ENCODE measurements around the gene DHTKD1.

DNA sequence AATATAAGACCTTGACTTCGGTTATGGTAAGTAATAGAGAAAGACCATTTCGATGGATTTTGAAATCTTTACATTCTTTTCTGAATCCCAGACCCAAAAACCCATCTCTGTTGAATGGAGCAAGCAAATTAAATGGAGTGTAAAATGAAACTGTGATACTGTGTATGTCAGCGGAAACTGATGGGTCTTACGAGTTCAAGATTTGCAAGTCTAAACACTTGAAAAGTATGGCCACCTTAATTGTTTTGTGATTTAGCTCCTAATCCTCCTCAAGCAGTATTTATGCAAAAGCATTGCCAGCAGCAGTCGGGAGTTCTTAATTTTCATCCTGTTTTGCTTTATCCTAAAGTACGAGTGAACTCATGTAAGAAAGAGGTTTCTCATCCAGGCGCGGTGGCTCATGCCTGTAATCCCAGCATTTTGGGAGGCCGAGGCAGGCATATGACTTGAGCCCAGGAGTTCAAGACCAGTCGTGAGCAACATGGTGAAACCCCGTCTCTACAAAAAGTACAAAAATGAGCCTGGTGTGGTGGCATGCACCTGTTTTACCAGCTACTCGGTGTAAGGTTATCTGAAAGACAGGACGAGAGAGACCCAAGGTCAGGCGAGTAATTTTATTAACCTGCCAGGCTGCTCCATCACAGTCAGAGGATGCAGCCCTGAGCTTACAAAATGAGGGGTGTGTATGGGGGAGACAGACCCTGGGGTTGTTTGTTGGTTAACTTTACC is 5.8 kb upstream of the DHTKD1 start:
- no peak for TF ChIP-seq POLR2A (IDR thresholded peaks at IDR 0.05)
- TF ChIP-seq, protein P1, sequence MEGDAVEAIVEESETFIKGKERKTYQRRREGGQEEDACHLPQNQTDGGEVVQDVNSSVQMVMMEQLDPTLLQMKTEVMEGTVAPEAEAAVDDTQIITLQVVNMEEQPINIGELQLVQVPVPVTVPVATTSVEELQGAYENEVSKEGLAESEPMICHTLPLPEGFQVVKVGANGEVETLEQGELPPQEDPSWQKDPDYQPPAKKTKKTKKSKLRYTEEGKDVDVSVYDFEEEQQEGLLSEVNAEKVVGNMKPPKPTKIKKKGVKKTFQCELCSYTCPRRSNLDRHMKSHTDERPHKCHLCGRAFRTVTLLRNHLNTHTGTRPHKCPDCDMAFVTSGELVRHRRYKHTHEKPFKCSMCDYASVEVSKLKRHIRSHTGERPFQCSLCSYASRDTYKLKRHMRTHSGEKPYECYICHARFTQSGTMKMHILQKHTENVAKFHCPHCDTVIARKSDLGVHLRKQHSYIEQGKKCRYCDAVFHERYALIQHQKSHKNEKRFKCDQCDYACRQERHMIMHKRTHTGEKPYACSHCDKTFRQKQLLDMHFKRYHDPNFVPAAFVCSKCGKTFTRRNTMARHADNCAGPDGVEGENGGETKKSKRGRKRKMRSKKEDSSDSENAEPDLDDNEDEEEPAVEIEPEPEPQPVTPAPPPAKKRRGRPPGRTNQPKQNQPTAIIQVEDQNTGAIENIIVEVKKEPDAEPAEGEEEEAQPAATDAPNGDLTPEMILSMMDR (IDR thresholded peaks at IDR 0.05 in 4 of 5, conservative IDR thresholded peaks at IDR 0.05 in 1 of 5) = no peak
